HepG2 (cell line): ENCODE data around the gene NSD2. TPM values are rescaled to one million over a fixed set of nuclear protein-coding genes. Genes with fewer than 3 reads are reported as not detected.

ENCODE experiments used
- CHD4 ChIP-seq: fragments of 200-600 bp; sonication (generic); IDR thresholded peaks from 2 replicates; pipeline ENCODE4 v1.7.0; 2017; ENCODE audit warnings: mild to moderate bottlenecking, low read length, borderline replicate concordance
- EZH2 ChIP-seq: conservative IDR thresholded peaks from 2 replicates; pipeline ENCODE4 v1.6.1; 2012; ENCODE audit warnings: mild to moderate bottlenecking, low read depth, low read length, moderate library complexity
- HIVEP1 ChIP-seq: sonication (generic); formaldehyde crosslinking; IDR thresholded peaks from 2 replicates; pipeline ENCODE4 v1.4.0; 2020; ENCODE audit warnings: mild to moderate bottlenecking, missing genetic modification reagents
- JUN ChIP-seq: sonication (generic); formaldehyde crosslinking; IDR thresholded peaks from 2 replicates; pipeline ENCODE4 v1.4.0; 2020; ENCODE audit warnings: mild to moderate bottlenecking, missing genetic modification reagents
- ONECUT2 ChIP-seq: sonication (generic); formaldehyde crosslinking; IDR thresholded peaks from 2 replicates; pipeline ENCODE4 v1.4.0; 2020; ENCODE audit warnings: missing genetic modification reagents
- RFXANK ChIP-seq: IDR thresholded peaks from 2 replicates; pipeline ENCODE4 v1.6.1; 2016
- RXRB ChIP-seq: IDR thresholded peaks from 2 replicates; pipeline ENCODE4 v1.6.1; 2016; ENCODE audit warnings: borderline replicate concordance, missing genetic modification reagents, missing compliant biosample characterization
- SETDB1 ChIP-seq: sonication (generic); formaldehyde crosslinking; IDR thresholded peaks from 2 replicates; pipeline ENCODE4 v1.5.1; 2020; ENCODE audit warnings: missing genetic modification reagents, mild to moderate bottlenecking, borderline replicate concordance
- SOX5 ChIP-seq: IDR thresholded peaks from 2 replicates; pipeline ENCODE4 v1.6.1; 2016; ENCODE audit warnings: borderline replicate concordance
- THAP11 ChIP-seq: IDR thresholded peaks from 2 replicates; pipeline ENCODE4 v1.6.1; 2016; ENCODE audit warnings: missing biosample characterization, missing genetic modification reagents
- ZNF431 ChIP-seq: sonication (generic); formaldehyde crosslinking; IDR thresholded peaks from 2 replicates; pipeline ENCODE4 v1.9.0; 2022; ENCODE audit warnings: missing genetic modification reagents, low read depth, mild to moderate bottlenecking, borderline replicate concordance
- ZNF543 ChIP-seq: sonication (generic); formaldehyde crosslinking; IDR thresholded peaks from 2 replicates; pipeline ENCODE4 v1.4.0; 2020; ENCODE audit warnings: mild to moderate bottlenecking, missing genetic modification reagents
- ZNF572 ChIP-seq: sonication (generic); formaldehyde crosslinking; IDR thresholded peaks from 2 replicates; pipeline ENCODE4 v1.5.1; 2020; ENCODE audit warnings: mild to moderate bottlenecking, missing genetic modification reagents
- polyA plus RNA-seq, 8 experiments: library from polyadenylated mRNA; depleted of rRNA in 3 of 8; stranded (reverse) in 7 of 8; unstranded in 1 of 8; fragments of >200 nt; fragmentation: Illumina TruSeq in 4 of 8; extraction: Trizol in 4 of 8; gene quantifications; 2 replicates each; pipeline versions ENCODE4 v1.2.1 to v1.2.3, GENCODE V29; 2011 to 2016; ENCODE audit warnings: low read depth in 4 of 8, missing spikeins in 1 of 8, mixed read lengths in 1 of 8; ENCODE audit not compliant: insufficient read depth in 1 of 8
- total RNA-seq, 5 experiments: library from RNA; depleted of rRNA; stranded (reverse); fragments of >200 nt; fragmentation: Illumina TruSeq; extraction: Trizol; gene quantifications; 2 replicates each; pipeline ENCODE4 v1.2.3, GENCODE V29; 2016; ENCODE audit warnings: low read depth in 1 of 5
- TF ChIP-seq, protein P1 (sequence below): sonication (generic); formaldehyde crosslinking; IDR thresholded peaks from 2 replicates; pipeline ENCODE4 v1.4.0; 2020; ENCODE audit warnings: missing genetic modification reagents, borderline replicate concordance
- TF ChIP-seq, protein P2 (sequence below): sonication (generic); formaldehyde crosslinking; IDR thresholded peaks from 2 replicates; pipeline ENCODE4 v1.5.0; 2020; ENCODE audit warnings: mild to moderate bottlenecking, missing genetic modification reagents, borderline replicate concordance
- TF ChIP-seq, protein P3 (sequence below): sonication (generic); formaldehyde crosslinking; IDR thresholded peaks from 2 replicates; pipeline ENCODE4 v1.4.0; 2020; ENCODE audit warnings: missing genetic modification reagents, borderline replicate concordance

NSD2 gene
- total and polyA plus RNA-seq, 2 of the 13 experiments (the other 11 are each of a cell fraction or from before 2014, with no cell fraction given) = 22.0 to 65.9 TPM

DNA sequence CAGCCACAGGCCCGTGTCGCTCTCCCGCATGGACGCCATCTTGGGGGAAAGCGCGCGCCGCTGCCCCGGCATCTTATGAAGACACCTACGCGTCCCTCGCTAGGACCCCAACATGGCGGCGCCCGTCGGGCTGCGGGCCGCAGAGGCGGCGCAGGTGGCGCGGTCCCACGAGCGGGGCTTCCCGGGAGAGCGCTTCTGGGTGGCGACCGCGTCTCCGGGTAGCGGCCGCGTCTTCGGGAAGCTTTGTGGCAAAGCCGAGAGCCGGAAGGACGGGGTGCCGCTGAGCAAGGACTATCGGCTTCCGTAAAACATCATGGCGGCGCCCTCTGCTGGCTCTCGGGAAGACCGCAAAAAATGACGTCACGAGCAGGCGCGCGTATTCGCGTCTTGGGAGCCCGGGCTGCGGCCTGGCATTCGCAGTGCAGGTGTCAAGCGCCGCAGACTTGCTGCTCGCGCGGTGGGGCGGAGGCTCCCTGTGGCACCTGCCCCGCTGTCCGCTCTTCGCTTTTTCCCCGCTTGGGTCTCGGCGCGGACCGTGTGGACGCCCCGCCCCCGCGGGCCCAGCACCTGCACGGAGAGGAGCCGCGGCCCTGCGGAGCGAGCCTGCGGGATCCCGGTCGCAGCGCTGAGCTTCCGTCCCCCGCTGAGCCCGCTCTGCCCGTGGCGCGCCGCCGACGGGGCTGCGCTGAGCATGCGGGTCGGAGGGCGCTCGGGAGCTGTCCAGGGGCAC, 137.9 kb downstream of the NSD2 start, which contains the start of gene NELFA (continued):
- TF ChIP-seq RFXANK (CRISPR knock-in tag) (no peak), SOX5 (CRISPR knock-in tag) (peak; percentile 39; the same call in 1 of the 2 replicates), ZNF431 (CRISPR knock-in tag) (peak; percentile 57; the same call in 1 of the 2 replicates), HIVEP1 (CRISPR knock-in tag) (peak; percentile 38; the same call in 1 of the 2 replicates), JUN (no peak; the same call in 1 of the 2 replicates), ZNF572 (CRISPR knock-in tag) (peak; percentile 85; the same call in 1 of the 2 replicates), SETDB1 (no peak), ZNF543 (CRISPR knock-in tag) (peak; percentile 93), CHD4 (no peak), THAP11 (CRISPR knock-in tag) (peak; percentile 88), RXRB (CRISPR knock-in tag) (no peak; the same call in 1 of the 2 replicates), EZH2 (no peak), ONECUT2 (CRISPR knock-in tag) (0 out of 2 replicates have a peak, but pooled peaks have one; percentile 1)
- TF ChIP-seq, protein P1, sequence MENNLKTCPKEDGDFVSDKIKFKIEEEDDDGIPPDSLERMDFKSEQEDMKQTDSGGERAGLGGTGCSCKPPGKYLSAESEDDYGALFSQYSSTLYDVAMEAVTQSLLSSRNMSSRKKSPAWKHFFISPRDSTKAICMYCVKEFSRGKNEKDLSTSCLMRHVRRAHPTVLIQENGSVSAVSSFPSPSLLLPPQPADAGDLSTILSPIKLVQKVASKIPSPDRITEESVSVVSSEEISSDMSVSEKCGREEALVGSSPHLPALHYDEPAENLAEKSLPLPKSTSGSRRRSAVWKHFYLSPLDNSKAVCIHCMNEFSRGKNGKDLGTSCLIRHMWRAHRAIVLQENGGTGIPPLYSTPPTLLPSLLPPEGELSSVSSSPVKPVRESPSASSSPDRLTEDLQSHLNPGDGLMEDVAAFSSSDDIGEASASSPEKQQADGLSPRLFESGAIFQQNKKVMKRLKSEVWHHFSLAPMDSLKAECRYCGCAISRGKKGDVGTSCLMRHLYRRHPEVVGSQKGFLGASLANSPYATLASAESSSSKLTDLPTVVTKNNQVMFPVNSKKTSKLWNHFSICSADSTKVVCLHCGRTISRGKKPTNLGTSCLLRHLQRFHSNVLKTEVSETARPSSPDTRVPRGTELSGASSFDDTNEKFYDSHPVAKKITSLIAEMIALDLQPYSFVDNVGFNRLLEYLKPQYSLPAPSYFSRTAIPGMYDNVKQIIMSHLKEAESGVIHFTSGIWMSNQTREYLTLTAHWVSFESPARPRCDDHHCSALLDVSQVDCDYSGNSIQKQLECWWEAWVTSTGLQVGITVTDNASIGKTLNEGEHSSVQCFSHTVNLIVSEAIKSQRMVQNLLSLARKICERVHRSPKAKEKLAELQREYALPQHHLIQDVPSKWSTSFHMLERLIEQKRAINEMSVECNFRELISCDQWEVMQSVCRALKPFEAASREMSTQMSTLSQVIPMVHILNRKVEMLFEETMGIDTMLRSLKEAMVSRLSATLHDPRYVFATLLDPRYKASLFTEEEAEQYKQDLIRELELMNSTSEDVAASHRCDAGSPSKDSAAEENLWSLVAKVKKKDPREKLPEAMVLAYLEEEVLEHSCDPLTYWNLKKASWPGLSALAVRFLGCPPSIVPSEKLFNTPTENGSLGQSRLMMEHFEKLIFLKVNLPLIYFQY (CRISPR knock-in tag) = peak; percentile 72; the same call in 1 of the 2 replicates
- TF ChIP-seq, protein P2, sequence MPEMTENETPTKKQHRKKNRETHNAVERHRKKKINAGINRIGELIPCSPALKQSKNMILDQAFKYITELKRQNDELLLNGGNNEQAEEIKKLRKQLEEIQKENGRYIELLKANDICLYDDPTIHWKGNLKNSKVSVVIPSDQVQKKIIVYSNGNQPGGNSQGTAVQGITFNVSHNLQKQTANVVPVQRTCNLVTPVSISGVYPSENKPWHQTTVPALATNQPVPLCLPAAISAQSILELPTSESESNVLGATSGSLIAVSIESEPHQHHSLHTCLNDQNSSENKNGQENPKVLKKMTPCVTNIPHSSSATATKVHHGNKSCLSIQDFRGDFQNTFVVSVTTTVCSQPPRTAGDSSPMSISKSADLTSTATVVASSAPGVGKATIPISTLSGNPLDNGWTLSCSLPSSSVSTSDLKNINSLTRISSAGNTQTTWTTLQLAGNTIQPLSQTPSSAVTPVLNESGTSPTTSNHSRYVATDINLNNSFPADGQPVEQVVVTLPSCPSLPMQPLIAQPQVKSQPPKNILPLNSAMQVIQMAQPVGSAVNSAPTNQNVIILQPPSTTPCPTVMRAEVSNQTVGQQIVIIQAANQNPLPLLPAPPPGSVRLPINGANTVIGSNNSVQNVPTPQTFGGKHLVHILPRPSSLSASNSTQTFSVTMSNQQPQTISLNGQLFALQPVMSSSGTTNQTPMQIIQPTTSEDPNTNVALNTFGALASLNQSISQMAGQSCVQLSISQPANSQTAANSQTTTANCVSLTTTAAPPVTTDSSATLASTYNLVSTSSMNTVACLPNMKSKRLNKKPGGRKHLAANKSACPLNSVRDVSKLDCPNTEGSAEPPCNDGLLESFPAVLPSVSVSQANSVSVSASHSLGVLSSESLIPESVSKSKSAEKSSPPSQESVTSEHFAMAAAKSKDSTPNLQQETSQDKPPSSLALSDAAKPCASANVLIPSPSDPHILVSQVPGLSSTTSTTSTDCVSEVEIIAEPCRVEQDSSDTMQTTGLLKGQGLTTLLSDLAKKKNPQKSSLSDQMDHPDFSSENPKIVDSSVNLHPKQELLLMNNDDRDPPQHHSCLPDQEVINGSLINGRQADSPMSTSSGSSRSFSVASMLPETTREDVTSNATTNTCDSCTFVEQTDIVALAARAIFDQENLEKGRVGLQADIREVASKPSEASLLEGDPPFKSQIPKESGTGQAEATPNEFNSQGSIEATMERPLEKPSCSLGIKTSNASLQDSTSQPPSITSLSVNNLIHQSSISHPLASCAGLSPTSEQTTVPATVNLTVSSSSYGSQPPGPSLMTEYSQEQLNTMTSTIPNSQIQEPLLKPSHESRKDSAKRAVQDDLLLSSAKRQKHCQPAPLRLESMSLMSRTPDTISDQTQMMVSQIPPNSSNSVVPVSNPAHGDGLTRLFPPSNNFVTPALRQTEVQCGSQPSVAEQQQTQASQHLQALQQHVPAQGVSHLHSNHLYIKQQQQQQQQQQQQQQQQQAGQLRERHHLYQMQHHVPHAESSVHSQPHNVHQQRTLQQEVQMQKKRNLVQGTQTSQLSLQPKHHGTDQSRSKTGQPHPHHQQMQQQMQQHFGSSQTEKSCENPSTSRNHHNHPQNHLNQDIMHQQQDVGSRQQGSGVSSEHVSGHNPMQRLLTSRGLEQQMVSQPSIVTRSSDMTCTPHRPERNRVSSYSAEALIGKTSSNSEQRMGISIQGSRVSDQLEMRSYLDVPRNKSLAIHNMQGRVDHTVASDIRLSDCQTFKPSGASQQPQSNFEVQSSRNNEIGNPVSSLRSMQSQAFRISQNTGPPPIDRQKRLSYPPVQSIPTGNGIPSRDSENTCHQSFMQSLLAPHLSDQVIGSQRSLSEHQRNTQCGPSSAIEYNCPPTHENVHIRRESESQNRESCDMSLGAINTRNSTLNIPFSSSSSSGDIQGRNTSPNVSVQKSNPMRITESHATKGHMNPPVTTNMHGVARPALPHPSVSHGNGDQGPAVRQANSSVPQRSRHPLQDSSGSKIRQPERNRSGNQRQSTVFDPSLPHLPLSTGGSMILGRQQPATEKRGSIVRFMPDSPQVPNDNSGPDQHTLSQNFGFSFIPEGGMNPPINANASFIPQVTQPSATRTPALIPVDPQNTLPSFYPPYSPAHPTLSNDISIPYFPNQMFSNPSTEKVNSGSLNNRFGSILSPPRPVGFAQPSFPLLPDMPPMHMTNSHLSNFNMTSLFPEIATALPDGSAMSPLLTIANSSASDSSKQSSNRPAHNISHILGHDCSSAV = no peak
- TF ChIP-seq, protein P3, sequence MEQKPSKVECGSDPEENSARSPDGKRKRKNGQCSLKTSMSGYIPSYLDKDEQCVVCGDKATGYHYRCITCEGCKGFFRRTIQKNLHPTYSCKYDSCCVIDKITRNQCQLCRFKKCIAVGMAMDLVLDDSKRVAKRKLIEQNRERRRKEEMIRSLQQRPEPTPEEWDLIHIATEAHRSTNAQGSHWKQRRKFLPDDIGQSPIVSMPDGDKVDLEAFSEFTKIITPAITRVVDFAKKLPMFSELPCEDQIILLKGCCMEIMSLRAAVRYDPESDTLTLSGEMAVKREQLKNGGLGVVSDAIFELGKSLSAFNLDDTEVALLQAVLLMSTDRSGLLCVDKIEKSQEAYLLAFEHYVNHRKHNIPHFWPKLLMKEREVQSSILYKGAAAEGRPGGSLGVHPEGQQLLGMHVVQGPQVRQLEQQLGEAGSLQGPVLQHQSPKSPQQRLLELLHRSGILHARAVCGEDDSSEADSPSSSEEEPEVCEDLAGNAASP (CRISPR knock-in tag) = peak; percentile 17; the same call in 1 of the 2 replicates
